Activated CD8-positive, alpha-beta memory T cell treated with anti-CD3 and anti-CD28 coated beads, Interleukin-2, amount 50 U/mL, for 48 hours (primary cell): ENCODE results near the gene ZNF808.
"Not testable (repeated sequence)": the region's sequence is repeated elsewhere in the genome, so short reads cannot be mapped to it uniquely, and the experiment has no call there.

ENCODE experiments used
- DNase-seq: peaks from one replicate; pipeline ENCODE4 v3.0.0-alpha.2; 2020

ZNF808 gene

GRCh38 chr19:52527134-52527955, at the start of gene ZNF808:
Gene ZNF808 (plus strand): TSS chr19:52527668. CDS start chr19:52543285, 15,617 bp downstream.
- DNase-seq: peak; percentile 95

DNA sequence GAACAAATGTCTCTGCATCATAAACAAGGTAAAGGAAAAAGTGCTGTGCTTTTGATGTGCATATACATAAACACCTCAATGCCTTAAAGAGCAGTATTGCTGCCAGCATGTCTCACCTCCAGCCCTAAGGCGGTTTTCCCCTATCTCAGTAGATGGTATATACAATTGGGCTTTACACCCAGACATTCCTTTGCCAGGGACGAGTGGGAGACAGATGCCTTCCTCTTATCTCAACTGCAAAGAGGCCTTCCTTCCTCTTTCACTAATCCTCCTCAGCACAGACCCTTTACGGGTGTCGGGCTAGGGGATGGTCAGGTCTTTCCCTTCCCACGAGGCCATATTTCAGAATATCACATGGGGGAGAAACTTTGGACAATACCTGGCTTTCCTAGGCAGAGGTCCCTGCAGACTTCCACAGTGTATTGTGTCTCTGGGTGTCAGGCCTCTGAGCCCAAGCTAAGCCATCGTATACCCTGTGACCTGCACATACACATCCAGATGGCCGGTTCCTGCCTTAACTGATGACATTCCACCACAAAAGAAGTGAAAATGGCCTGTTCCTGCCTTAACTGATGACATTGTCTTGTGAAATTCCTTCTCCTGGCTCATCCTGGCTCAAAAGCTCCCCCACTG, 43.2 kb upstream of the ZNF808 start:
- DNase-seq: not testable (repeated sequence)

GRCh38 chr19:52485064-52485463, 42.4 kb upstream of the ZNF808 start:
- DNase-seq: not testable (repeated sequence)

DNA sequence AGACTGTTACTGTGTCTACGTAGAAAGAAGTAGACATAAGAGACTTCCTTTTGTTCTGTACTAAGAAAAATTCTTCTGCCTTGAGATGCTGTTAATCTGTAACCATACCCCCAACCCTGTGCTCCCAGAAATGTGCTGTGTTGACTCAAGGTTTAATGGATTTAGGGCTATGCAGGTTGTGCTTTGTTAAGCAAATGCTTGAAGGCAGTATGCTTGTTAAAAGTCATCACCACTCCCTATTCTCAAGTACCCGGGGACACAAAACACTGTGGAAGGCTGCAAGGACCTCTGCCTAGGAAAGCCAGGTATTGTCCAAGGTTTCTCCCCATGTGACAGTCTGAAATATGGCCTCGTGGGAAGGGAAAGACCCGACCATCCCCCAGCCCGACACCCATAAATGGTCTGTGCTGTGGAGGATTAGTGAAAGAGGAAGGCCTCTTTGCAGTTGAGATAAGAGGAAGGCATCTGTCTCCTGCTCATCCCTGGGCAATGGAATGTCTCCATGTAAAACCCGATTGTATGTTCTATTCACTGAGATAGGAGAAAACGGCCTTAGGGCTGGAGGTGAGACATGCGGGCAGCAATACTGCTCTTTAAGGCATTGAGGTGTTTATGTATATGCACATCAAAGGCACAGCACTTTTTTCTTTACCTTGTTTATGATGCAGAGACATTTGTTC, 41.8 kb upstream of the ZNF808 start:
- not testable (repeated sequence) for DNase-seq

DNA sequence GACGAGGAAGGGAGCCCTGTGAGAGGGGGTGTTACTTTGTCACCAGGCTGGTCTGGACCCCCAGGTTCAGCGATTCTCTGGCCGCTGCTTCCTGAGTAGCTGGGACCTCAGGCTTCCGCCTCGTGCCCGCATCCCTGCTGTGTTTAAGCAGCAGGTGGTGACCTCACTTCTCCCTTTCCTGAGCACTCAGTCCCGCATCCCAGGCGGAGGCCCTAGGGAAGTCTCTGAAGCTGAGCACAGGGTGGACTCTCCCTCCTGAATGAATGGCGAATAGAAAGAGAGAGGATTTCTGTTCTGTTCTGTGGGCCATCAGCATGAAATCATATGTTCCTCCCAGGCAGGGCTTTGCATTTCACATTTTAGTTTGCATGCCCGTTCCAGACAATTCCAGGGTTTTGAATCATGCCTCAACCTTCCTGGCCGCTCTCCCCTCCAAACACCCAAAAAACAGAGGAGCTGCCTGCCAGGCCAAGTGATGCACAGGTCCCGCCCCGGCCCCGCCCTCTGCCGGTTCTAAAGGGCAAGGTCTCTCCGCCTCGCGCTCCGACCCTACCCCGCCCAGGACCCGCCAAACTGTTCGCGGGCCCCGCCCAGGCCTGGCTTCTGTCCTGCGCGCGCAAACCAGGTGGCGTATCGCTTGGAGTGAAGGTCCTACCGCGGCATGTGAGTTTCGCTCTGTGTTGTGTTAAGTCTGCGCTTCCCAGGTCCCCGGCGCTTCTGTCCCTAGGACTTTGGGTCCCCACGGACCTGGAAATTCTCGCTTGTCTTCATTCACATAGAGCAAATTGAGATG, 35.1 kb upstream of the ZNF808 start:
- DNase-seq: no peak

DNA sequence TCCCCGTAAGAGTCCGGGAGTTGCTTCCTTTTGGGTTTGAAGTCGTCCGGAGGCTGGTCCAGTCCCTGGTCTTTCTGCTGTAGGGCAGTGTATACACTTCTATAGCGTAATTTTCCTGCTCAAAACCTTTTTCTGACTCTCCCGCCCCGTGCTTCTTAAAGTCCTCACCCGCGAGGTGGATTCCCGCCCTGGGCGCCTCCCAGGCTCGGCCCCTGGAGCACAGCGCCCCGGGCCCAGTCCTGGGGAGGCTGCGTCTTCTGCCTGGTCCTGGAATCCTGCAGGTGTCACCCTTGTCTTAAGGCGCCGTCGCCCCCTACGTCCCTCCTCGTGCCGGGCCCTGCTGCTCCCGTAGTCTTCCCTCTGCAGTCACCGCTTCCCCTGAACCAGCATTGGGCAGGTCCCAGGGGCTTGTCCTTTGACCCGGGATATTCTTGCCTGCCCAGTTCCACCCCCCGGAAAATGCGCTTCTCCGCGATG, 34.4 kb upstream of the ZNF808 start:
- no peak for DNase-seq

DNA sequence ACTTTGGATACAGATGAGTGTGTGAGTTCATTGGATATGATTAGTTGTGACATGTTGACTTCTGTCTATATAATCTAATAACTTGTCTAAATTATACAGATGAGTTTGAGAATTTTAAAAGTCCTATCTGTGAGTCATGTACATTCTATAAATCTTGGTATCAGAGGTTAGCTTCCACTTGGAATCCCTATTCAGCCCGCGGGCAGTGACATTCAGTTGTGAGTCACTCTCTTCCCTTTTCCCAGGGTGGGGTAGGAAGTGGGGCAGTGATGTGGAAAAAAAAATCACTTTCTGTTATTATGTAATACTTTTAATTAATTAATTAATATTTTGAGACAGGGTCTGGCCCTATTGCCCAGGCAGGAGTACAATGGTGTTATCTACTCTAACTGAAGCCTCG, 33.0 kb upstream of the ZNF808 start:
- DNase-seq: no peak

DNA sequence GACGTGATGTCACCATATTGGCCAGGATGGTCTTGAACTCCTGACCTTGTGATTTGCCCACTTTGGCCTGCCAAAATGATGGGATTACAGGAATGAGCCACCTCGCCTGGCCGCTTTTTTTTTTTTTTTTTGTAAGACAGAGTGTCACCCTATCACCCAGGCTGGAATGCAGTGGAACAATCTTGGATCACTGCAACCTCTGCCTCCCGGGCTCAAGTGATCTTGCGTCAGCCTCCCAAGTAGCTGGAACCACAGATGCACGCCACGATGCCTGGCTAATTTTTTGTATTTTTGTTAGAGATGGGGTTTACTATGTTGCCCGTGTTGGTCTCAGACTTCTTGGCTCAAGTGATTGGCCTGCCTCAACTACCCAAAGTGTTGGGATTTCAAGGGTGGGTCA, 28.9 kb upstream of the ZNF808 start:
- no peak for DNase-seq

DNA sequence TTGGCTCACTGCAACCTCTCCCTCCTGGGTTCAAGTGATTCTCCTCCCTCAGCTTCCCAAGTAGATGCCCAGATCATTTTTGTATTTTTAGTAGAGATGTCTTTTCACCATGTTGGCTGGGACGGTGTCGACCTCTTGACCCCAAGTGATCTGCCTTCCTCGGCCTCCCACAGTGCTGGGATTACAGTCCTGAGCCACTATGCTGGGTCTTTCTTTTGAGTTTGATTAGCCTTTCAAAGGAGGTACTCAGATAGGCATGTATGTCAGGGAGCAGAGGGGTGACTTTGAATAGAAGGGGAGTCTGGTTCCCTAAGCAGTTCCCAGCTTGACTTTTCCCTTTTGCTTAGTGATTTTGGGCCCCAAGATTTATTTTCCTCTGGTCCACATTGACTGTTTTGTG, 27.0 kb upstream of the ZNF808 start:
- DNase-seq: not testable (repeated sequence)

DNA sequence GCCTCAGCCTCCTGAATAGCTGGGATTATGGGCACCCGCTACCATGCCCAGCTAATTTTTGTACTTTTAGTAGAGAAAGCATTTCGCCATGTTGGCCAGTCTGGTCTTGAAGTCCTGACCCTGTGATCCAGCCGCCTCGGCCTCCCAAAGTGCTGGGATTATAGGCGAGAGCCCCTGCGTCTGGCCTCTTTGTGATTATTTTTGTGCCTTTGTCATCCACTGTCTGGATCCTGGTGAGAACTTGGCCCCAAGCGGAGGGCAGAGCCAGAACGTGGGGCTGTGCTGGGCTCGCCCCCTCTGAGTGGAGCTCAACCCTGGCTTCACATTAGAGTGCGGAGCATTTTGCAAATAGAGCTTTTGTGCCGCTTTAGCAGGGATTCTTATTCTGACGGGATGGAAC, 26.5 kb upstream of the ZNF808 start:
- DNase-seq: not testable (repeated sequence)

DNA sequence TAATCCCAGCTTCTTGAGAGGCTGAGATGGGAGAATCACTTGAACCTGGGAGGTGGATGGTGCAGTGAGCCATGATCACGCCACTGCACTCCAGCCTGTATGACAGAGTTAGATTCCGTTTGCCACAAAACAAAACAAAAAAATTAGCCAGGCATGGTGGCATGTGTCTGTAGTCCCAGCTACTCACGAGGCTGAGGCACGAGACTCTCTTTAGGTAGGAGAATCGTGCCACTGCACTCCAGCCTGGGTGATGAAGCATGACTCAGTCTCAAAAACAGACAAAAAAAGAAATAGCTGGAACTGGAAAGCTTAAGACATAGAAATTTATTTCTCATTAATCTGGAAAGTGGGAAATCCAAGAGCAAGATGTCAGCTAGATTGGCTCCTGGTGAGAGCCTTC, 20.2 kb upstream of the ZNF808 start:
- DNase-seq: no peak

DNA sequence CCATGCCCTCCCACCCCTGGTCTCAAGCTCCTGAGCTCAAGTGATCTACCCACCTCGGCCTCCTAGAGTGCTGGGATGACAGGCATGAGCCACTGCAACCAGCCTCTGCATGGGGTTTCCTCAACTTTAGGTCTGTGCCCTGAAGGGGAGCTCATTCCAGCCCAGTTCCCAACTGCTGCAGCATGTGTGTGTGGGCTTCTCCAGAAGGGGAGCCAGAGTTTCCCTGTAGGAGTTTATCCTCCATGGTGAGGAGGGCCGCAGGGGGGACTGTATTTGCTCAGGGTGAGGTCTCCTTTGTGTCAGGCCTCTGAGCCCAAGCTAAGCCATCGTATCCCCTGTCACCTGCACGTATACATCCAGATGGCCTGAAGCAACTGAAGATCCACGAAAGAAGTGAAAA, 11.3 kb upstream of the ZNF808 start:
- no peak for DNase-seq

- DNase-seq: no peak
These were observed 8.8 kb upstream of the ZNF808 start for GRCh38 chr19:52518646-52519045.

GRCh38 chr19:52519175-52519574, 8.3 kb upstream of the ZNF808 start:
- not testable (repeated sequence) for DNase-seq

DNA sequence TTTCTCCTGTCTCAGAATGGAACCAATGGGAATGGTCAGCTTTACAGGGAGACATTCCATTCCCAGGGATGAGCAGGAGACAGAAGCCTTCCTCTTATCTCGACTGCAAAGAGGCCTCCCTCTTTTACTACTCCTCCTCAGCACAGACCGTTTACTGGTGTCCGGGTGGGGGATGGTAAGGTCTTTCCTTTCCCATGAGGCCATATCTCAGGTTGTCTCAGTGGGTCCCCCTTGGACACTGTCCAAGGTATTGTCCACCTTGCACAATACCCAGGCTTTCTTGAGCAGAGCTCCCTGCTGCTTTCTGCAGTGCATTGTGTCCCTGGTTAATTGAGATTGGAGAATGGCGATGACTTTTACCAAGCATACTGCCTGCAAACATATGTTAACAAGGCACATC, 7.5 kb upstream of the ZNF808 start:
- DNase-seq: no peak

- DNase-seq: no peak
These were observed 4.9 kb upstream of the ZNF808 start for GRCh38 chr19:52522551-52522950.

GRCh38 chr19:52524086-52524485, 3.4 kb upstream of the ZNF808 start:
- no peak for DNase-seq

DNA sequence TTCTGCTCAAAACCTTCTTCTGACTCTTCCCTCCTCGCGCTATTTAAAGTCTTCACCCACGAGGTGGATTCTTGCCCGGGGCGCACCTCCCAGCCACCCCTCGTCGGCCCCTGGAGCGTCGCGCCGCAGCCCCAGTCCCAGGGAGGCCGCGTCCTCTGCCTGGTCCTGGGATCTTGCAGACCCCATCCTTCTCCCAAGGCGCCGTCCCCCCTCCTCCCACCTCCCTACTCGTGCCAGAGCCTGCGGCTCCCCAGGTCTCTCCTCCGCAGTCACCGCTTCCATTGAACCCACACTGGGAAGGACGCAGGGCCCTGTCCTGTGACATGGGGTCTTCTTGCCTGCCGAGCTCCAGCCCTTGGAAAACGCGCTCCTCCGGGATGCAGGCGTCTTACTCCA, 486 bp downstream of the ZNF808 start:
- DNase-seq: peak; percentile 53

DNA sequence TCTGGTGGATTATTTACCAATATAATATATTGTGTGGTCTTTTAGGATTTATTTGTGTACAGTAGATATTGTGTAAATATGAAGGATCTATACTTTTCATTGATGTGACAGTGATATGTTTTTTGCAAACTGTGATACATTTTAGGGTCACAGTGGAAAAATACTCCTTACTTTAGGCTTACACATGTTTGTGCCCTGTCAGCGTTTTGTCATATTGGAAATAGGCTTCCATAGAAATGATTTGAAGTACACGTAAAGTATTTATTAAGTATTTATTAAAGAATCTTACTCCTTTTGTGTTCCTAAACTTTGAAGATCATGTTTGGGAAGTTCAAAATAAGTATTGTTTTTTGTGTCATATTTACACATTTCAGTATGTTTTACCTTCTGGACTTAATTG, 5.0 kb downstream of the ZNF808 start:
- no peak for DNase-seq

GRCh38 chr19:52533901-52534300, 6.4 kb downstream of the ZNF808 start:
- no peak for DNase-seq

- DNase-seq: not testable (repeated sequence)
These were observed 7.9 kb downstream of the ZNF808 start for GRCh38 chr19:52535385-52535770.

GRCh38 chr19:52535771-52536447, 8.4 kb downstream of the ZNF808 start:
- peak; percentile 92 for DNase-seq
